Neural cell (in vitro differentiated cells): Measurements from ENCODE around the gene PRMT2.

Experiments
- CTCF ChIP-seq: fragments of 450-650 bp; IDR thresholded peaks from 2 replicates; pipeline ENCODE4 v1.5.1; 2014; ENCODE audit warnings: antibody characterized with exemption, mild to moderate bottlenecking, moderate library complexity; ENCODE audit not compliant: poor library complexity, severe bottlenecking
- EP300 ChIP-seq: fragments of 450-650 bp; conservative IDR thresholded peaks from 2 replicates; pipeline ENCODE4 v1.6.1; 2014; ENCODE audit warnings: antibody characterized with exemption, mild to moderate bottlenecking, moderate library complexity; ENCODE audit not compliant: poor library complexity, severe bottlenecking
- EZH2 ChIP-seq: fragments of 200-600, 300-800 bp; shearing (Covaris generic), sonication (generic); IDR thresholded peaks from 2 replicates; pipeline ENCODE4 v1.6.1; 2014; ENCODE audit warnings: antibody characterized with exemption, low read length, borderline replicate concordance, mild to moderate bottlenecking; ENCODE audit not compliant: insufficient read depth, poor library complexity, severe bottlenecking
- POLR2AphosphoS5 ChIP-seq: IDR thresholded peaks from 2 replicates; pipeline ENCODE4 v1.6.1; 2012
- REST ChIP-seq: IDR thresholded peaks from 2 replicates; pipeline ENCODE4 v1.6.1; 2012; ENCODE audit warnings: borderline replicate concordance

- TF ChIP-seq POLR2AphosphoS5 (no peak), CTCF (no peak), EZH2 (no peak), REST (no peak), EP300 (no peak)
Observed at GRCh38 chr21:46636550-46637285, 1.2 kb downstream of the PRMT2 start.
